Fibroblast of gingiva (primary cell): ENCODE measurements around the gene INO80B.
"Not testable (repeated sequence)": the region's sequence is repeated elsewhere in the genome, so short reads cannot be mapped to it uniquely, and the experiment has no call there.

Experiments
- DNase-seq: peaks from one replicate; pipeline ENCODE4 v3.0.0-alpha.2; 2011; ENCODE audit warnings: low read depth

Gene INO80B

GRCh38 chr2:74448771-74449170 lies 6.1 kb upstream of the INO80B start:
- DNase-seq: no peak

GRCh38 chr2:74450570-74451190 lies 4.2 kb upstream of the INO80B start:
- no peak for DNase-seq

- no peak for DNase-seq
Observed at GRCh38 chr2:74457129-74457548, 2.3 kb downstream of the INO80B start.

- DNase-seq: no peak
Observed at GRCh38 chr2:74457549-74458131, 2.8 kb downstream of the INO80B start.

GRCh38 chr2:74458132-74458937 lies 3.4 kb downstream of the INO80B start, which contains the start of gene WBP1:
WBP1 (plus strand) TSS chr2:74458438; CDS start chr2:74458603, 165 bp downstream.
- peak; percentile 100 for DNase-seq

- no peak for DNase-seq
Observed at GRCh38 chr2:74458938-74459363, 4.1 kb downstream of the INO80B start.

GRCh38 chr2:74459503-74460118 lies 4.7 kb downstream of the INO80B start:
- not testable (repeated sequence) for DNase-seq

GRCh38 chr2:74460187-74460586 lies 5.3 kb downstream of the INO80B start:
- DNase-seq: not testable (repeated sequence)

- DNase-seq: no peak
Observed at GRCh38 chr2:74461187-74462053, 6.5 kb downstream of the INO80B start.

- no peak for DNase-seq
Observed at GRCh38 chr2:74462054-74462785, 7.3 kb downstream of the INO80B start.

GRCh38 chr2:74462786-74463105 lies 7.9 kb downstream of the INO80B start:
- DNase-seq: no peak

- no peak for DNase-seq
Observed at GRCh38 chr2:74464406-74464805, 9.5 kb downstream of the INO80B start.

GRCh38 chr2:74470742-74471141 lies 15.9 kb downstream of the INO80B start:
- not testable (repeated sequence) for DNase-seq

GRCh38 chr2:74471332-74472065 lies 16.6 kb downstream of the INO80B start:
- no peak for DNase-seq

GRCh38 chr2:74472086-74472944 lies 17.4 kb downstream of the INO80B start, which contains the start of gene MRPL53:
MRPL53 (minus strand) TSS chr2:74472680; CDS start chr2:74472660, 20 bp downstream.
- DNase-seq: peak; percentile 93

GRCh38 chr2:74472945-74473258 lies 18.0 kb downstream of the INO80B start:
- DNase-seq: no peak

- no peak for DNase-seq
Observed at GRCh38 chr2:74474481-74474880, 19.6 kb downstream of the INO80B start.

GRCh38 chr2:74474899-74475298 lies 20.0 kb downstream of the INO80B start:
- no peak for DNase-seq

GRCh38 chr2:74481431-74481830 lies 26.5 kb downstream of the INO80B start:
- no peak for DNase-seq
